GM12878 (cell line): ENCODE results near the gene DELE1. TPM values are rescaled to one million over a fixed set of nuclear protein-coding genes. Genes with fewer than 3 reads are reported as not detected.

Experiments
- ATAC-seq: fragments of 200-7000 bp; cut with Tn5 transposase; 3 replicates; pipeline ENCODE4 v1.9.1; 2020; ENCODE audit warnings: mild to moderate bottlenecking, moderate library complexity
- BruUV-seq: library from RNA; stranded (reverse); fragments of 400-500 nt; replicated peaks from 2 replicates; lab custom pipeline; 2021; lab: Mats Ljungman, UMichigan
- CTCF ChIA-PET: fragments of 300-600 bp; sonication (Branson Sonifier 250); formaldehyde crosslinking; extraction: SDS; loops from one replicate; lab custom pipeline; 2021; ENCODE audit warnings: inconsistent platforms; lab: Yijun Ruan, JAX
- POLR2A ChIA-PET: fragments of 350-600 bp; formaldehyde crosslinking; extraction: SDS; loops from one replicate; lab custom pipeline; 2021; ENCODE audit warnings: inconsistent platforms; lab: Charles Lee
- RAD21 ChIA-PET: fragments of 300-600 bp; sonication (Branson Sonifier 250); formaldehyde crosslinking; loops from one replicate; lab custom pipeline; 2023; ENCODE audit warnings: antibody characterized with exemption; ENCODE audit not compliant: unreplicated experiment; lab: Charles Lee
- SMC1A ChIA-PET: fragments of 300-600 bp; sonication (Branson Sonifier 250); formaldehyde crosslinking; loops from one replicate; lab custom pipeline; 2023; ENCODE audit not compliant: unreplicated experiment, uncharacterized antibody; lab: Charles Lee
- DNase-seq: peaks from one replicate; pipeline ENCODE4 v3.0.0-alpha.2; 2011; ENCODE audit warnings: low read depth, low spot score
- FAIRE-seq: peaks from 3 replicates; lab custom pipeline; 2011; peaks lifted over from hg19 to GRCh38; lab: Jason Lieb, UNC
- H2AFZ ChIP-seq: 2 replicates; pipeline ENCODE4 v1.6.0; 2011; ENCODE audit warnings: low read depth, low read length, control low read depth; ENCODE audit not compliant: control insufficient read depth
- H3K27ac ChIP-seq: 2 replicates; pipeline ENCODE4 v1.5.1; 2011; ENCODE audit warnings: control low read depth; ENCODE audit not compliant: control insufficient read depth, insufficient read depth
- H3K27me3 ChIP-seq, 2 experiments: replicated peaks in 1 of 2; 2 replicates each; pipeline versions ENCODE4 v1.6.0 to v1.6.1; 2011; ENCODE audit warnings: low read length in 1 of 2; ENCODE audit not compliant: control insufficient read depth in 2 of 2, insufficient read depth in 2 of 2
- H3K36me3 ChIP-seq, 2 experiments: 2 replicates each; pipeline ENCODE4 v1.5.1; 2011; ENCODE audit warnings: low read length in 1 of 2; ENCODE audit not compliant: control insufficient read depth in 2 of 2, insufficient read depth in 2 of 2
- H3K4me1 ChIP-seq: 2 replicates; pipeline ENCODE4 v1.6.1; 2011; ENCODE audit warnings: mild to moderate bottlenecking, low read length, moderate library complexity, mixed read lengths; ENCODE audit not compliant: control insufficient read depth, insufficient read depth
- H3K4me2 ChIP-seq: 2 replicates; pipeline ENCODE4 v1.6.0; 2011; ENCODE audit warnings: control low read depth; ENCODE audit not compliant: control insufficient read depth, insufficient read depth
- H3K4me3 ChIP-seq: fragments of 200-600 bp; sonication (generic); 2 replicates; pipeline ENCODE4 v1.5.1; 2016
- H3K79me2 ChIP-seq: 2 replicates; pipeline ENCODE4 v1.6.0; 2011; ENCODE audit warnings: low read length; ENCODE audit not compliant: control insufficient read depth, insufficient read depth
- H3K9ac ChIP-seq: 2 replicates; pipeline ENCODE4 v1.8.0; 2011; ENCODE audit warnings: low read length, control low read depth, mixed read lengths; ENCODE audit not compliant: control insufficient read depth, insufficient read depth
- H3K9me3 ChIP-seq: replicated peaks from 3 replicates; pipeline ENCODE4 v1.5.1; 2011; ENCODE audit warnings: mild to moderate bottlenecking, low read length; ENCODE audit not compliant: control insufficient read depth, insufficient read depth
- H4K20me1 ChIP-seq: 2 replicates; pipeline ENCODE4 v1.6.0; 2011; ENCODE audit not compliant: control insufficient read depth, insufficient read depth
- DPF2 ChIP-seq: fragments of 450-650 bp; IDR thresholded peaks from 2 replicates; pipeline ENCODE4 v1.6.1; 2017; ENCODE audit warnings: mild to moderate bottlenecking
- GABPA ChIP-seq: IDR thresholded peaks from 2 replicates; pipeline ENCODE4 v1.6.1; 2014; ENCODE audit warnings: antibody characterized with exemption, low read depth, mild to moderate bottlenecking, inconsistent platforms
- JUND ChIP-seq: IDR thresholded peaks from 2 replicates; pipeline ENCODE4 v1.6.1; 2012; ENCODE audit warnings: low read depth, mild to moderate bottlenecking, low read length, improper control_type of control experiment, moderate library complexity
- PML ChIP-seq: IDR thresholded peaks from 2 replicates; pipeline ENCODE4 v1.6.1; 2012; ENCODE audit warnings: low read length, inconsistent platforms
- SPI1 ChIP-seq: IDR thresholded peaks from 2 replicates; pipeline ENCODE4 v1.6.1; 2011; ENCODE audit warnings: low read depth, mild to moderate bottlenecking, low read length, moderate library complexity, borderline replicate concordance; ENCODE audit not compliant: insufficient read depth
- TCF7 ChIP-seq: IDR thresholded peaks from 2 replicates; pipeline ENCODE4 v1.6.1; 2014; ENCODE audit warnings: antibody characterized with exemption, borderline replicate concordance
- WGBS: methylation state at CpG from one replicate; pipeline ENCODE4 v1.1.6; 2016; ENCODE audit warnings: low lambda C conversion rate; ENCODE audit not compliant: insufficient replicate concordance, insufficient coverage; ENCODE audit errors: missing lambda C conversion rate; 5-methylcytosine and 5-hydroxymethylcytosine counted together
- in situ Hi-C: fragments of 300-500 bp; cut with MboI; formaldehyde crosslinking; loops from 9 replicates; pipeline ENCODE4 v1.14.3; 2018; ENCODE audit warnings: mixed read lengths
- intact Hi-C: fragments of 100-400 bp; cut with micrococcal nuclease; formaldehyde crosslinking; loops from one replicate; pipeline ENCODE4 v1.14.2; 2022; ENCODE audit not compliant: unreplicated experiment
- polyA plus RNA-seq, 11 experiments: library from polyadenylated mRNA; depleted of rRNA in 4 of 11; unstranded in 6 of 11; stranded (reverse) in 5 of 11; fragments of >200 nt; fragmentation: Nextera tagmentation in 4 of 11; fragmentation: Illumina TruSeq in 1 of 11; extraction: Ambion mirVana in 4 of 11; extraction: Trizol in 1 of 11; gene quantifications; 1 replicate in 1 of 11; 2 replicates in 10 of 11; pipeline versions ENCODE4 v1.2.1 to v1.2.3, GENCODE V29; 2011 to 2016; ENCODE audit warnings: inconsistent platforms in 2 of 11, missing spikeins in 2 of 11, low read depth in 1 of 11
- total RNA-seq, 4 experiments: library from RNA; depleted of rRNA in 3 of 4; stranded (reverse); fragments of >200 nt in 3 of 4; fragmentation: Illumina TruSeq in 1 of 4; extraction: Trizol in 1 of 4; gene quantifications; 2 replicates each; pipeline versions ENCODE4 v1.2.1 to v1.2.3, GENCODE V29; 2013 to 2021
- TF ChIP-seq, protein P1 (sequence below): fragments of 450-650 bp; IDR thresholded peaks from 2 replicates; pipeline ENCODE4 v1.6.1; 2016; ENCODE audit warnings: mild to moderate bottlenecking, moderate library complexity, borderline replicate concordance
- TF ChIP-seq, protein P2 (sequence below): IDR thresholded peaks from 2 replicates; pipeline ENCODE4 v1.6.1; 2012; ENCODE audit warnings: improper control_type of control experiment, low read depth, low read length; ENCODE audit not compliant: insufficient replicate concordance
- TF ChIP-seq, protein P3 (sequence below): fragments of 450-650 bp; IDR thresholded peaks from 2 replicates; pipeline ENCODE4 v1.6.1; 2018; ENCODE audit warnings: borderline replicate concordance, mild to moderate bottlenecking; ENCODE audit not compliant: partially characterized antibody

DELE1 gene
- total and polyA plus RNA-seq, 10 of the 15 experiments (the other 5 are each of a cell fraction or from before 2014, with no cell fraction given), result 18.9 to 71.4 (median 47.6) TPM

DNA sequence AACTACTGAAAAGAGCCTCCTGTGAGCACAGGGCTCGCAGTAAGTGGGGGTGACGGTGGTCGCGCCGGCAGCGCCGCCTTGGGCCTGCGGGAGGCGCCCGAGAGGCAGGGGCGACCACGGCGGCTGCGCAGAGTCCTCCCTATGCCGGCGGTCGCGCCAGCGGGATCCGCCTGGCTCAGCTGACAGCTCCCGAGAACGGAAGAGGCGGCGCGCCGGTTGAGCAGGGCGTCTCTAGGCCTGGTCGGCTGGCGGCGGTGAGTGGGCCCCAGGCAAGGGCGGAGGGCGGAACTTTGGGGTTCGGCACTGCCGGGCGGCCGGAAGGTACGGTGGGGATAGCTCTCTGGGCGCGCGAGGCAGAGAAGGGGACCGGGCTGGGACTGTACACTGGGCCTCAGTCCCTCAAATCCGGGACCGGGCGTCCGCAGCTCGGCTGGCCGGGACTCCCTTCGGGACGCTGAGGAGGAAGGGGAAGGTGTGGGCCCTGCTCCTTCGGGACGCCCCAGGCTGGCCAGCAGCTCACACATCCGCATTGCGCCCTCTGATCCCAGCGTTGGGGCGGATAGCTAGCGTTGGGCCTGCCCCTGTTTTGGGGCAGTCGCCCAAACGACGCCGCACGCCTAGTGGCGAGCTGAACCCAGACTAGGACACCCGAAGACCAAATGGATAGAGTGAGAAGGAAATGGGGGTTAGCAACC lies 45.4 kb downstream of the DELE1 start, which contains the start of gene RNF14:
RNF14 (plus strand) TSS at position 192 of the 695 bp plus-strand sequence. CDS start 4,484 bp downstream, outside the sequence.
- peak within 1 kb of the TSS; percentile 82 for H2AFZ ChIP-seq
- no peaks in the 10 kb centered on the region for H3K27me3 ChIP-seq
- ChIA-PET POLR2A (interaction anchor here (0.5 to 3.4 kb wide), 15 partner anchors 8 to 1435 kb away, joined by 3 to 22 read pairs (median 6); partner anchors contain the start of genes DELE1, FCHSD1, GNPDA1 and HDAC3), CTCF (interaction anchor here (0.6 to 6.0 kb wide), 28 partner anchors 8 to 1057 kb away, joined by 3 to 73 read pairs (median 5); partner anchors contain the start of genes DELE1, DIAPH1, FCHSD1 and GNPDA1), RAD21 (interaction anchor here (0.8 to 3.0 kb wide), 15 partner anchors 8 to 377 kb away, joined by 3 to 31 read pairs (median 5); partner anchors contain the start of genes DELE1, HDAC3 and RELL2), SMC1A (interaction anchor here (0.9 to 4.9 kb wide), 12 partner anchors 8 to 277 kb away, joined by 3 to 42 read pairs (median 6); partner anchors contain the start of gene DELE1)
- in situ Hi-C loops (no loop called here), intact Hi-C loops (loop anchor here (2.0 to 10.0 kb wide), 3 partner anchors 46 to 374 kb away; partner anchors contain the start of gene DELE1)
- H3K79me2 ChIP-seq, result peaks cover 15% of the 10 kb centered on the region
- BruUV-seq, result TSS peak; percentile 84
- peak within 1 kb of the TSS; percentile 98 for H3K9ac ChIP-seq
- no peaks in the 10 kb centered on the region for H3K9me3 ChIP-seq
- H3K4me2 ChIP-seq, result peak within 1 kb of the TSS; percentile 91
- peaks cover 8% of the 10 kb centered on the region for H3K4me1 ChIP-seq
- peak within 1 kb of the TSS; percentile 96 for H3K27ac ChIP-seq
- H4K20me1 ChIP-seq, result no peaks in the 10 kb centered on the region
- under 1% methylated on average over 63 of the region's 63 CpGs for WGBS
- peak within 1 kb of the TSS; percentile 73 for H3K4me3 ChIP-seq
- no peaks in the 10 kb centered on the region; a peak in 1 of 4 replicates for H3K36me3 ChIP-seq
- DNase-seq, result peak; percentile 74
- peak; percentile 59 for FAIRE-seq
- peak; percentile 95 for ATAC-seq
- 0 out of 2 replicates have a peak, but pooled peaks have one; percentile 8 for TF ChIP-seq JUND
- TF ChIP-seq GABPA, result peak; percentile 84
- TF ChIP-seq SPI1, result no peak
- TF ChIP-seq, protein P1, sequence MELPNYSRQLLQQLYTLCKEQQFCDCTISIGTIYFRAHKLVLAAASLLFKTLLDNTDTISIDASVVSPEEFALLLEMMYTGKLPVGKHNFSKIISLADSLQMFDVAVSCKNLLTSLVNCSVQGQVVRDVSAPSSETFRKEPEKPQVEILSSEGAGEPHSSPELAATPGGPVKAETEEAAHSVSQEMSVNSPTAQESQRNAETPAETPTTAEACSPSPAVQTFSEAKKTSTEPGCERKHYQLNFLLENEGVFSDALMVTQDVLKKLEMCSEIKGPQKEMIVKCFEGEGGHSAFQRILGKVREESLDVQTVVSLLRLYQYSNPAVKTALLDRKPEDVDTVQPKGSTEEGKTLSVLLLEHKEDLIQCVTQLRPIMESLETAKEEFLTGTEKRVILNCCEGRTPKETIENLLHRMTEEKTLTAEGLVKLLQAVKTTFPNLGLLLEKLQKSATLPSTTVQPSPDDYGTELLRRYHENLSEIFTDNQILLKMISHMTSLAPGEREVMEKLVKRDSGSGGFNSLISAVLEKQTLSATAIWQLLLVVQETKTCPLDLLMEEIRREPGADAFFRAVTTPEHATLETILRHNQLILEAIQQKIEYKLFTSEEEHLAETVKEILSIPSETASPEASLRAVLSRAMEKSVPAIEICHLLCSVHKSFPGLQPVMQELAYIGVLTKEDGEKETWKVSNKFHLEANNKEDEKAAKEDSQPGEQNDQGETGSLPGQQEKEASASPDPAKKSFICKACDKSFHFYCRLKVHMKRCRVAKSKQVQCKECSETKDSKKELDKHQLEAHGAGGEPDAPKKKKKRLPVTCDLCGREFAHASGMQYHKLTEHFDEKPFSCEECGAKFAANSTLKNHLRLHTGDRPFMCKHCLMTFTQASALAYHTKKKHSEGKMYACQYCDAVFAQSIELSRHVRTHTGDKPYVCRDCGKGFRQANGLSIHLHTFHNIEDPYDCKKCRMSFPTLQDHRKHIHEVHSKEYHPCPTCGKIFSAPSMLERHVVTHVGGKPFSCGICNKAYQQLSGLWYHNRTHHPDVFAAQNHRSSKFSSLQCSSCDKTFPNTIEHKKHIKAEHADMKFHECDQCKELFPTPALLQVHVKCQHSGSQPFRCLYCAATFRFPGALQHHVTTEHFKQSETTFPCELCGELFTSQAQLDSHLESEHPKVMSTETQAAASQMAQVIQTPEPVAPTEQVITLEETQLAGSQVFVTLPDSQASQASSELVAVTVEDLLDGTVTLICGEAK, result peak; percentile 83
- peak; percentile 73 for TF ChIP-seq PML
- peak; percentile 57; the same call in 1 of the 2 replicates for TF ChIP-seq DPF2
- TF ChIP-seq, protein P2, sequence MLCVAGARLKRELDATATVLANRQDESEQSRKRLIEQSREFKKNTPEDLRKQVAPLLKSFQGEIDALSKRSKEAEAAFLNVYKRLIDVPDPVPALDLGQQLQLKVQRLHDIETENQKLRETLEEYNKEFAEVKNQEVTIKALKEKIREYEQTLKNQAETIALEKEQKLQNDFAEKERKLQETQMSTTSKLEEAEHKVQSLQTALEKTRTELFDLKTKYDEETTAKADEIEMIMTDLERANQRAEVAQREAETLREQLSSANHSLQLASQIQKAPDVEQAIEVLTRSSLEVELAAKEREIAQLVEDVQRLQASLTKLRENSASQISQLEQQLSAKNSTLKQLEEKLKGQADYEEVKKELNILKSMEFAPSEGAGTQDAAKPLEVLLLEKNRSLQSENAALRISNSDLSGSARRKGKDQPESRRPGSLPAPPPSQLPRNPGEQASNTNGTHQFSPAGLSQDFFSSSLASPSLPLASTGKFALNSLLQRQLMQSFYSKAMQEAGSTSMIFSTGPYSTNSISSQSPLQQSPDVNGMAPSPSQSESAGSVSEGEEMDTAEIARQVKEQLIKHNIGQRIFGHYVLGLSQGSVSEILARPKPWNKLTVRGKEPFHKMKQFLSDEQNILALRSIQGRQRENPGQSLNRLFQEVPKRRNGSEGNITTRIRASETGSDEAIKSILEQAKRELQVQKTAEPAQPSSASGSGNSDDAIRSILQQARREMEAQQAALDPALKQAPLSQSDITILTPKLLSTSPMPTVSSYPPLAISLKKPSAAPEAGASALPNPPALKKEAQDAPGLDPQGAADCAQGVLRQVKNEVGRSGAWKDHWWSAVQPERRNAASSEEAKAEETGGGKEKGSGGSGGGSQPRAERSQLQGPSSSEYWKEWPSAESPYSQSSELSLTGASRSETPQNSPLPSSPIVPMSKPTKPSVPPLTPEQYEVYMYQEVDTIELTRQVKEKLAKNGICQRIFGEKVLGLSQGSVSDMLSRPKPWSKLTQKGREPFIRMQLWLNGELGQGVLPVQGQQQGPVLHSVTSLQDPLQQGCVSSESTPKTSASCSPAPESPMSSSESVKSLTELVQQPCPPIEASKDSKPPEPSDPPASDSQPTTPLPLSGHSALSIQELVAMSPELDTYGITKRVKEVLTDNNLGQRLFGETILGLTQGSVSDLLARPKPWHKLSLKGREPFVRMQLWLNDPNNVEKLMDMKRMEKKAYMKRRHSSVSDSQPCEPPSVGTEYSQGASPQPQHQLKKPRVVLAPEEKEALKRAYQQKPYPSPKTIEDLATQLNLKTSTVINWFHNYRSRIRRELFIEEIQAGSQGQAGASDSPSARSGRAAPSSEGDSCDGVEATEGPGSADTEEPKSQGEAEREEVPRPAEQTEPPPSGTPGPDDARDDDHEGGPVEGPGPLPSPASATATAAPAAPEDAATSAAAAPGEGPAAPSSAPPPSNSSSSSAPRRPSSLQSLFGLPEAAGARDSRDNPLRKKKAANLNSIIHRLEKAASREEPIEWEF, result no peak
- TF ChIP-seq, protein P3, sequence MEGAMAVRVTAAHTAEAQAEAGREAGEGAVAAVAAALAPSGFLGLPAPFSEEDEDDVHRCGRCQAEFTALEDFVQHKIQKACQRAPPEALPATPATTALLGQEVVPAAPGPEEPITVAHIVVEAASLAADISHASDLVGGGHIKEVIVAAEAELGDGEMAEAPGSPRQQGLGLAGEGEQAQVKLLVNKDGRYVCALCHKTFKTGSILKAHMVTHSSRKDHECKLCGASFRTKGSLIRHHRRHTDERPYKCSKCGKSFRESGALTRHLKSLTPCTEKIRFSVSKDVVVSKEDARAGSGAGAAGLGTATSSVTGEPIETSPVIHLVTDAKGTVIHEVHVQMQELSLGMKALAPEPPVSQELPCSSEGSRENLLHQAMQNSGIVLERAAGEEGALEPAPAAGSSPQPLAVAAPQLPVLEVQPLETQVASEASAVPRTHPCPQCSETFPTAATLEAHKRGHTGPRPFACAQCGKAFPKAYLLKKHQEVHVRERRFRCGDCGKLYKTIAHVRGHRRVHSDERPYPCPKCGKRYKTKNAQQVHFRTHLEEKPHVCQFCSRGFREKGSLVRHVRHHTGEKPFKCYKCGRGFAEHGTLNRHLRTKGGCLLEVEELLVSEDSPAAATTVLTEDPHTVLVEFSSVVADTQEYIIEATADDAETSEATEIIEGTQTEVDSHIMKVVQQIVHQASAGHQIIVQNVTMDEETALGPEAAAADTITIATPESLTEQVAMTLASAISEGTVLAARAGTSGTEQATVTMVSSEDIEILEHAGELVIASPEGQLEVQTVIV, result peak; percentile 67
- TF ChIP-seq TCF7, result no peak
